ENCODE measurements around the gene CST6. TPM values are rescaled to one million over a fixed set of nuclear protein-coding genes. Genes with fewer than 3 reads are reported as not detected.
"Not testable (repeated sequence)": the region's sequence is repeated elsewhere in the genome, so short reads cannot be mapped to it uniquely, and the experiment has no call there.

The CST6 gene
- total and polyA plus RNA-seq, 4 donors = not detected

DNA sequence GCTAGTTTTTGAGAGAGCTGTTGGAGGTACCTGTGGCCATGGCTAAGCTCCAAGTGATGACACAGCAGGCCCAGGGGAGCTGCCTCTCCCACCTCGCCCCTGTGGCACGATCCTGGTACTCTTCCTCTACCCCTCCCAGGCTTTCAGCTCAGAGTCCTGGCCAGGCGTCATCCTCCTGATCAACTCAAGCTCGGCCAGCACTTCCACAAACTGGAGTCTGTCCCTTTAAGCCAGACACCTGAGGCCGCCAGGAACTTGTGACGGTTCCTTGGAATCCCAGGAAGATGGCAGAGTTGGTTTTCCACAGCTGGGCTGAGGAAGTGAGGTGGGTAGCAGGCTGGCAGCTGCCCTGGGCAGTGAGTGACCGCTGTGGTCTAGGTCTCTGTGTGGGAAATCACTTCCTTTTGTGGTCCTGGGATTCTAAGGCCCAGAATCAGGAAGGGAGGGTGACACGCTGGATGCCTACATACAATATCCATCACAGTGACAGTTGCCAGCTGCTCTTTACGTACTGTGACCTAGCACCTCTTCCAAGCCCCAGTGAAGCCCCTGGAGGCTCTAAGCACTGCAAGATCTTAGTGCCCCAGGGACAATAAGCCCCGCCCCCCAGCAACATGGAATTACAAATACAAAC is 3.2 kb upstream of the CST6 start:
- WGBS = 77% methylated on average over 10 of the region's 10 CpGs

GRCh38 chr11:66010036-66010435 is 1.8 kb upstream of the CST6 start:
- not testable (repeated sequence) for H3K4me3 ChIP-seq (ENCODE audit: low read depth in 1 of 3, low read length in 3 of 3); DNase-seq (ENCODE audit: low spot score); H3K36me3 ChIP-seq (ENCODE audit: control insufficient read depth in 4 of 4, insufficient read depth in 3 of 4, low read depth in 1 of 4, low read length in 3 of 4); H3K9ac ChIP-seq (ENCODE audit: low read depth in 1 of 2, low read length in 2 of 2); H3K27ac ChIP-seq (ENCODE audit: low read depth in 1 of 2, low read length in 2 of 2); H3K4me1 ChIP-seq (ENCODE audit: control insufficient read depth in 4 of 4, insufficient read depth in 4 of 4, low read length in 3 of 4); H3K9me3 ChIP-seq (ENCODE audit: control insufficient read depth in 4 of 4, low read length in 3 of 4)
- peaks cover 0 to 14% (median 0%) of the 10 kb centered on the region in 4 donors for H3K27me3 ChIP-seq (ENCODE audit: control insufficient read depth in 4 of 4, insufficient read depth in 4 of 4, low read length in 3 of 4)
- 68% methylated on average over 4 of the region's 4 CpGs for WGBS

More for the DNA sequence above, 3.2 kb upstream of the CST6 start:
- Histone ChIP-seq H3K9ac (ENCODE audit: low read depth in 1 of 2, low read length in 2 of 2) (no peak overlapping the region), H3K36me3 (ENCODE audit: control insufficient read depth in 4 of 4, insufficient read depth in 3 of 4, low read depth in 1 of 4, low read length in 3 of 4) (peaks cover 0 to 8% (median 3%) of the 10 kb centered on the region in 4 donors), H3K9me3 (ENCODE audit: control insufficient read depth in 4 of 4, low read length in 3 of 4) (no peaks in the 10 kb centered on the region), H3K4me3 (ENCODE audit: low read depth in 1 of 3, low read length in 3 of 3) (no peak overlapping the region), H3K27me3 (ENCODE audit: control insufficient read depth in 4 of 4, insufficient read depth in 4 of 4, low read length in 3 of 4) (peaks cover 0 to 14% (median 0%) of the 10 kb centered on the region in 4 donors), H3K4me1 (ENCODE audit: control insufficient read depth in 4 of 4, insufficient read depth in 4 of 4, low read length in 3 of 4) (peaks cover 0 to 8% (median 5%) of the 10 kb centered on the region in 4 donors), H3K27ac (ENCODE audit: low read depth in 1 of 2, low read length in 2 of 2) (no peak overlapping the region)
- no peak for DNase-seq (ENCODE audit: low spot score)
- TF ChIP-seq HNF4A (conservative IDR thresholded peaks at IDR 0.05) (no peak), NR2F2 (IDR thresholded peaks at IDR 0.05) (no peak), CTCF (IDR thresholded peaks at IDR 0.05; ENCODE audit: low read depth, low read length, missing input control) (no peak)

DNA sequence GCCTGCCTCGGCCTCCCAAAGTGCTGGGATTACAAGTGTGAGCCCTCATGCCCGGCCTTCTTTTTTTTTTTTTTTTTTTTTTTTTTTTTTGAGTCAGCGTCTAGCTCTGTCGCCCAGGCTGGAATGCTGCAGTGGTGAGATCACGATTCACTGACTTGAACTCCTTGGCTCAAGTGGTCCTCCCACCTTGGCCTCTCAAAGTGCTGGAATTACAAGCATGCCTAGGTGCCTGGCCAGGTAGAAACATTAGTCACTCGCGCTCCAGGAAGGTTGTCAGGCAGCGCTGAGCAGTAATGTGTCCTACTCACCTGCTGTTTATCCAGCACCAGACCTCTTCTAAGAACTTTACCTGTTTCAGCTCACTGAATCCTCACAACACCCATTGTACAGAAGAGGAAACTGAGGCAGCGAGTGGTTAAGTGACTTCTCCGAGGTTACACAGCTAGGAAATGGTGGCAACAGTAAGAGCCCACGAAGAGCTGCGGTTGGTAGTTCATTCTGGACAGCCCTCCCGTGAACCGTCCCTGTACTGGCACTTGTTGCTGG is 496 bp upstream of the CST6 start:
- H3K36me3 ChIP-seq (ENCODE audit: control insufficient read depth in 4 of 4, insufficient read depth in 3 of 4, low read depth in 1 of 4, low read length in 3 of 4) = no peaks in the 10 kb centered on the region
- H3K27ac ChIP-seq (ENCODE audit: low read depth in 1 of 2, low read length in 2 of 2) = no peak overlapping the region
- H3K9ac ChIP-seq (ENCODE audit: low read depth in 1 of 2, low read length in 2 of 2) = no peak overlapping the region
- H3K27me3 ChIP-seq (ENCODE audit: control insufficient read depth in 4 of 4, insufficient read depth in 4 of 4, low read length in 3 of 4) = peaks cover 0 to 14% (median 0%) of the 10 kb centered on the region in 4 donors
- H3K4me1 ChIP-seq (ENCODE audit: control insufficient read depth in 4 of 4, insufficient read depth in 4 of 4, low read length in 3 of 4) = peaks cover 0 to 4% (median 0%) of the 10 kb centered on the region in 4 donors
- no peaks in the 10 kb centered on the region for H3K9me3 ChIP-seq (ENCODE audit: control insufficient read depth in 4 of 4, low read length in 3 of 4)
- H3K4me3 ChIP-seq (ENCODE audit: low read depth in 1 of 3, low read length in 3 of 3) = no peak overlapping the region
- 54% methylated on average over 14 of the region's 14 CpGs for WGBS
- TF ChIP-seq CTCF (IDR thresholded peaks at IDR 0.05; ENCODE audit: low read depth, low read length, missing input control) (no peak), RXRA (IDR thresholded peaks at IDR 0.05) (no peak), YY1 (IDR thresholded peaks at IDR 0.05) (no peak)
- no peak for DNase-seq (ENCODE audit: low spot score)

GRCh38 chr11:66012371-66012945 is 650 bp downstream of the CST6 start:
- Histone ChIP-seq H3K9ac (ENCODE audit: low read depth in 1 of 2, low read length in 2 of 2) (no peak overlapping the region), H3K27me3 (ENCODE audit: control insufficient read depth in 4 of 4, insufficient read depth in 4 of 4, low read length in 3 of 4) (peaks cover 0 to 14% (median 0%) of the 10 kb centered on the region in 4 donors), H3K27ac (ENCODE audit: low read depth in 1 of 2, low read length in 2 of 2) (no peak overlapping the region), H3K4me3 (ENCODE audit: low read depth in 1 of 3, low read length in 3 of 3) (no peak overlapping the region), H3K36me3 (ENCODE audit: control insufficient read depth in 4 of 4, insufficient read depth in 3 of 4, low read depth in 1 of 4, low read length in 3 of 4) (no peaks in the 10 kb centered on the region), H3K4me1 (ENCODE audit: control insufficient read depth in 4 of 4, insufficient read depth in 4 of 4, low read length in 3 of 4) (peaks cover 0 to 4% (median 1%) of the 10 kb centered on the region in 4 donors), H3K9me3 (ENCODE audit: control insufficient read depth in 4 of 4, low read length in 3 of 4) (no peaks in the 10 kb centered on the region)
- DNase-seq (ENCODE audit: low spot score) = no peak
- 47% methylated on average over 12 of the region's 12 CpGs for WGBS
- no peak for TF ChIP-seq HNF4G (IDR thresholded peaks at IDR 0.05)
- no peak for TF ChIP-seq FOXA1 (IDR thresholded peaks at IDR 0.05)
- no peak for TF ChIP-seq JUND (IDR thresholded peaks at IDR 0.05)
- TF ChIP-seq MAX (IDR thresholded peaks at IDR 0.05) = no peak
- TF ChIP-seq ZBTB33 (IDR thresholded peaks at IDR 0.05) = no peak
- TF ChIP-seq, protein P1, sequence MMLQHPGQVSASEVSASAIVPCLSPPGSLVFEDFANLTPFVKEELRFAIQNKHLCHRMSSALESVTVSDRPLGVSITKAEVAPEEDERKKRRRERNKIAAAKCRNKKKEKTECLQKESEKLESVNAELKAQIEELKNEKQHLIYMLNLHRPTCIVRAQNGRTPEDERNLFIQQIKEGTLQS (IDR thresholded peaks at IDR 0.05) = no peak
- no peak for TF ChIP-seq RAD21 (IDR thresholded peaks at IDR 0.05)
- TF ChIP-seq RXRA (IDR thresholded peaks at IDR 0.05) = no peak
- no peak for TF ChIP-seq HNF4A (conservative IDR thresholded peaks at IDR 0.05)
- TF ChIP-seq YY1 (IDR thresholded peaks at IDR 0.05) = no peak
- TF ChIP-seq GABPA (IDR thresholded peaks at IDR 0.05 in 1 of 2, conservative IDR thresholded peaks at IDR 0.05 in 1 of 2) = no peak

Measured in liver (tissue), 9 donors.